IPS-20b (cell line): ENCODE measurements around the gene CUZD1.

Source experiments
- H3K27ac ChIP-seq: one replicate; pipeline ENCODE4 v1.5.1; 2013; ENCODE audit warnings: low read length
- H3K27me3 ChIP-seq: 2 replicates; pipeline ENCODE4 v1.6.1; 2013; ENCODE audit warnings: mild to moderate bottlenecking, low read length, inconsistent platforms; ENCODE audit not compliant: insufficient read depth
- H3K36me3 ChIP-seq: 2 replicates; pipeline ENCODE4 v1.6.1; 2013; ENCODE audit warnings: low read depth, mild to moderate bottlenecking, inconsistent platforms, low read length, moderate library complexity; ENCODE audit not compliant: insufficient read depth
- H3K4me1 ChIP-seq: 2 replicates; pipeline ENCODE4 v1.6.1; 2013; ENCODE audit warnings: mild to moderate bottlenecking, control low read depth, inconsistent platforms, low read length, moderate library complexity; ENCODE audit not compliant: insufficient read depth
- H3K4me3 ChIP-seq: 2 replicates; pipeline ENCODE4 v1.5.1; 2013; ENCODE audit warnings: mild to moderate bottlenecking, low read length, inconsistent platforms
- H3K9ac ChIP-seq: 2 replicates; pipeline ENCODE4 v1.6.1; 2013; ENCODE audit warnings: low read depth, mild to moderate bottlenecking, inconsistent platforms, low read length, moderate library complexity
- H3K9me3 ChIP-seq: 2 replicates; pipeline ENCODE4 v1.6.1; 2013; ENCODE audit warnings: mild to moderate bottlenecking, low read depth, low read length, inconsistent platforms; ENCODE audit not compliant: insufficient read depth

CUZD1 gene

GRCh38 chr10:122853665-122854313 is 8.1 kb upstream of the CUZD1 start:
- no peak overlapping the region for H3K9ac ChIP-seq
- H3K9me3 ChIP-seq: no peaks in the 10 kb centered on the region
- H3K27ac ChIP-seq: no peak overlapping the region
- peaks cover 15% of the 10 kb centered on the region; the same call in 1 of the 2 replicates for H3K4me1 ChIP-seq
- no peaks in the 10 kb centered on the region for H3K36me3 ChIP-seq
- no peak overlapping the region for H3K4me3 ChIP-seq
- no peaks in the 10 kb centered on the region for H3K27me3 ChIP-seq

- no peaks in the 10 kb centered on the region; the same call in 1 of the 2 replicates for H3K36me3 ChIP-seq
- no peaks in the 10 kb centered on the region for H3K9me3 ChIP-seq
- H3K9ac ChIP-seq: no peak overlapping the region
- no peak overlapping the region for H3K4me3 ChIP-seq
- peaks cover 15% of the 10 kb centered on the region; the same call in 1 of the 2 replicates for H3K4me1 ChIP-seq
- no peak overlapping the region for H3K27ac ChIP-seq
- no peaks in the 10 kb centered on the region for H3K27me3 ChIP-seq
Measured at GRCh38 chr10:122852261-122852660, 6.6 kb upstream of the CUZD1 start.

- Histone ChIP-seq H3K4me3 (no peak overlapping the region), H3K36me3 (no peaks in the 10 kb centered on the region; the same call in 1 of the 2 replicates), H3K9me3 (no peaks in the 10 kb centered on the region), H3K27ac (no peak overlapping the region), H3K9ac (no peak overlapping the region), H3K27me3 (no peaks in the 10 kb centered on the region), H3K4me1 (peaks cover 16% of the 10 kb centered on the region; the same call in 1 of the 2 replicates)
Measured at GRCh38 chr10:122850705-122851640, 5.3 kb upstream of the CUZD1 start.

- Histone ChIP-seq H3K36me3 (no peaks in the 10 kb centered on the region; the same call in 1 of the 2 replicates), H3K27ac (no peak overlapping the region), H3K4me3 (no peak overlapping the region), H3K27me3 (no peaks in the 10 kb centered on the region), H3K9ac (no peak overlapping the region), H3K4me1 (peaks cover 22% of the 10 kb centered on the region; the same call in 1 of the 2 replicates), H3K9me3 (no peaks in the 10 kb centered on the region)
Measured at GRCh38 chr10:122849900-122850605, 4.4 kb upstream of the CUZD1 start.

- Histone ChIP-seq H3K4me1 (peaks cover 22% of the 10 kb centered on the region; the same call in 1 of the 2 replicates), H3K4me3 (no peak overlapping the region), H3K9me3 (no peaks in the 10 kb centered on the region), H3K36me3 (no peaks in the 10 kb centered on the region; the same call in 1 of the 2 replicates), H3K27me3 (no peaks in the 10 kb centered on the region), H3K9ac (no peak overlapping the region), H3K27ac (no peak overlapping the region)
Measured at GRCh38 chr10:122849090-122849489, 3.4 kb upstream of the CUZD1 start.

GRCh38 chr10:122847782-122848604 is 2.3 kb upstream of the CUZD1 start:
- H3K9me3 ChIP-seq: peaks cover 2% of the 10 kb centered on the region; the same call in 1 of the 2 replicates
- peaks cover 22% of the 10 kb centered on the region; the same call in 1 of the 2 replicates for H3K4me1 ChIP-seq
- peak overlapping the region; percentile 30 for H3K27ac ChIP-seq
- no peak overlapping the region for H3K4me3 ChIP-seq
- H3K36me3 ChIP-seq: peaks cover 5% of the 10 kb centered on the region; the same call in 1 of the 2 replicates
- H3K27me3 ChIP-seq: no peaks in the 10 kb centered on the region
- no peak overlapping the region for H3K9ac ChIP-seq

- Histone ChIP-seq H3K4me1 (peaks cover 12% of the 10 kb centered on the region; the same call in 1 of the 2 replicates), H3K36me3 (peaks cover 17% of the 10 kb centered on the region; the same call in 1 of the 2 replicates), H3K27me3 (no peaks in the 10 kb centered on the region), H3K4me3 (no peak overlapping the region), H3K27ac (no peak overlapping the region), H3K9ac (no peak overlapping the region), H3K9me3 (peaks cover 6% of the 10 kb centered on the region; the same call in 1 of the 2 replicates)
Measured at GRCh38 chr10:122844146-122844545, 1.5 kb downstream of the CUZD1 start.

- H3K4me3 ChIP-seq: no peak overlapping the region
- H3K27me3 ChIP-seq: no peaks in the 10 kb centered on the region
- peaks cover 6% of the 10 kb centered on the region; the same call in 1 of the 2 replicates for H3K9me3 ChIP-seq
- H3K9ac ChIP-seq: no peak overlapping the region
- no peak overlapping the region for H3K27ac ChIP-seq
- peaks cover 11% of the 10 kb centered on the region; the same call in 1 of the 2 replicates for H3K4me1 ChIP-seq
- peaks cover 37% of the 10 kb centered on the region; the same call in 1 of the 2 replicates for H3K36me3 ChIP-seq
Measured at GRCh38 chr10:122841569-122841968, 4.1 kb downstream of the CUZD1 start.

- H3K27ac ChIP-seq: no peak overlapping the region
- no peaks in the 10 kb centered on the region for H3K4me1 ChIP-seq
- peaks cover 44% of the 10 kb centered on the region; the same call in 1 of the 2 replicates for H3K36me3 ChIP-seq
- no peak overlapping the region for H3K9ac ChIP-seq
- peaks cover 6% of the 10 kb centered on the region; the same call in 1 of the 2 replicates for H3K9me3 ChIP-seq
- no peaks in the 10 kb centered on the region for H3K27me3 ChIP-seq
- no peak overlapping the region for H3K4me3 ChIP-seq
Measured at GRCh38 chr10:122839505-122839904, 6.2 kb downstream of the CUZD1 start.

GRCh38 chr10:122838880-122839279 is 6.8 kb downstream of the CUZD1 start:
- Histone ChIP-seq H3K4me1 (no peaks in the 10 kb centered on the region), H3K9me3 (peaks cover 6% of the 10 kb centered on the region; the same call in 1 of the 2 replicates), H3K27me3 (no peaks in the 10 kb centered on the region), H3K27ac (no peak overlapping the region), H3K36me3 (peaks cover 49% of the 10 kb centered on the region; the same call in 1 of the 2 replicates), H3K4me3 (no peak overlapping the region), H3K9ac (no peak overlapping the region)
